Skeletal muscle satellite cell (primary cell): ENCODE results near the gene CASP12. TPM values are rescaled to one million over a fixed set of nuclear protein-coding genes. Genes with fewer than 3 reads are reported as not detected.
"Not testable (repeated sequence)": the region's sequence is repeated elsewhere in the genome, so short reads cannot be mapped to it uniquely, and the experiment has no call there.

ENCODE experiments used
- H3K27me3 ChIP-seq: 2 replicates; pipeline ENCODE4 v1.7.0; 2013; ENCODE audit warnings: low read length; ENCODE audit not compliant: control insufficient read depth, insufficient read depth
- H3K36me3 ChIP-seq: 2 replicates; pipeline ENCODE4 v1.7.0; 2013; ENCODE audit warnings: mild to moderate bottlenecking, control low read depth, low read length; ENCODE audit not compliant: insufficient read depth
- H3K4me1 ChIP-seq: 2 replicates; pipeline ENCODE4 v1.7.0; 2013; ENCODE audit warnings: low read length; ENCODE audit not compliant: control insufficient read depth, insufficient read depth
- H3K4me2 ChIP-seq: 2 replicates; pipeline ENCODE4 v1.7.0; 2013; ENCODE audit warnings: mild to moderate bottlenecking, low read length
- H3K4me3 ChIP-seq: 2 replicates; pipeline ENCODE4 v1.7.0; 2013; ENCODE audit warnings: low read length
- H3K9ac ChIP-seq: 2 replicates; pipeline ENCODE4 v1.7.0; 2013; ENCODE audit warnings: mild to moderate bottlenecking, low read depth, low read length, moderate library complexity
- H3K9me3 ChIP-seq: replicated peaks from 2 replicates; pipeline ENCODE4 v1.7.0; 2013; ENCODE audit warnings: mild to moderate bottlenecking, control low read depth, low read length
- total RNA-seq: library from RNA; depleted of rRNA; stranded (reverse); fragments of >200 nt; gene quantifications from 2 replicates; pipeline ENCODE4 v1.2.3, GENCODE V29; 2012; rRNA removed

The CASP12 gene
- not detected in 2 replicates for total RNA-seq

DNA sequence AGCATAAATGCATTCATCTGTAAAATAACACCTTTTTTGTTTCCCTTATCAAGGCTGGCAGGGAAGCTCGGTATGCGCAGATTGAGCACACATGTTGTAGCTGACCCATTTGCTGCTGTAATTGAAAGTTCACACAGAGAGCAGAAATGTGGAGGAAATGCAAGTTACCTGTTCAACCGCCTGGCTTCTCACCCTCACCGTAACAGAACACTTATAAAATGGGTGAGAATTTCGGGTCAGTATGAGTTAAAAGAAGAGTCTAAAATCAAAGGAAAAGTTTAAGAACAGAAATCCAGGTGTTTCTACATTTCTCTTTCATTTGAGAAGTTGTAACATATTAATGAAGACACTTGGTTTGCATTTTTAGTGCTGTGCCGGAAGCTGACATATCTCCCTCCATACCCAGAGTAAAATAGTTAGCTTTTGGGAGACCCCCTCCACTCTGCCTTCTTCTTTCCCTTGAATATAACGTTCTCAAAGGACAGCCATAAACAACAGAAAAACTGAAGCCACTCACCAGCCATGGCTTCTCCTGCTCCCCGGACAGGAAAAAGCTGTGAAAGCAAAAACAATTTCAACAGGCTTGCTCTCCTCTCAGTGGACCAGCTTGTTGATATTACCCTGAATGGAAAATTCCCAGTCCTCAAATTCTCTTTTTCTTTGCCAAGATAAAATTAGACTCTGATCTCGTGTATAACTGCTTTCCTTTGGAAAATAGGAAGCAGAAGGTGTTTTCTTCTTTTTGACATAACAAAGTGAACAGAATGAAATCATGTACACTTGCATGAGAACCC is at the start of gene CASP12:
TSS of gene CASP12 (minus strand) at position 570 of the 794 bp plus-strand sequence.
- Histone ChIP-seq H3K4me3 (no peak within 1 kb of the TSS), H3K4me1 (peaks cover 8% of the 10 kb centered on the region), H3K9ac (no peak within 1 kb of the TSS)

DNA sequence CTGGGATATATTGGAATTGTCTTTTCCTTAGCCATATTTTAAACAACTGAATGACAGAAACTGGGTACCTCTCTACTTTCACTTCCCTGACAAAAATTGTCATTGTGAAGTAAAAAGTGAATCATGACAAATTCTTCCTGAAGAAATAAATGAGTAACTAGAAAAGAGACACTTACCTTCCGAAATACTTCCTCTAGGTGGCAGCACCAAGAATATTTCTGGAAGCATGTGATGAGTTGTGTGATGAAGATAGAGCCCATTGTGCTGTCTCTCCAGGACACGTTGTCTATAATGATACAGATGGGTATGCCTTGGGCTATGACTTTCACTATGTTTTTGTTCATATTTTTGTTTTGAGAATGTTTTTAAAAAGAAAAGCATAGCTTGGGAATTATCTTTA is 48.6 kb upstream of the CASP12 start:
- H3K4me3 ChIP-seq = no peak overlapping the region
- no peak overlapping the region for H3K9ac ChIP-seq
- H3K4me2 ChIP-seq = no peak overlapping the region
- no peaks in the 10 kb centered on the region for H3K4me1 ChIP-seq
- peaks cover 58% of the 10 kb centered on the region for H3K36me3 ChIP-seq
- H3K27me3 ChIP-seq = no peaks in the 10 kb centered on the region
- no peaks in the 10 kb centered on the region for H3K9me3 ChIP-seq

More for the DNA sequence above, at the start of gene CASP12:
- no peak within 1 kb of the TSS for H3K4me2 ChIP-seq
- H3K27me3 ChIP-seq = no peaks in the 10 kb centered on the region
- H3K36me3 ChIP-seq = no peaks in the 10 kb centered on the region
- H3K9me3 ChIP-seq = no peaks in the 10 kb centered on the region

DNA sequence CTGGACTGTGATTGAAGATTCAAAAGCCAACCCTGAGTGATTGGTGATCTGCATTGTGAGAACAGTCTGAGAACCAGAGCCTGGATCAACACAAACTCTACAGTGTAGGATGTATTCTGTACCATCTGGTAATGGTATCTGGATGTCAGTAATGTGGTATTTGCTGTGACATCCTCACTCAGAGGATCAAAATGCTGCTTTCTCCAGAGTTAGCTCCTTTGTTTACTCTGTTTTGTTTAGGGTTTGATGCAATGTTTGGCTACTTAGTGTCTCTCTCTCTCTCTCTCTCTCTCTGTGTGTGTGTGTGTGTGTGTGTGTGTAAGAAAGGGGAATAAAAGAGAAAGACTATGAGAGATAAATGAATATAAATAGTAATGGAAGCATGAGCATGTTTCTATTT is 45.8 kb upstream of the CASP12 start:
- H3K9me3 ChIP-seq = no peaks in the 10 kb centered on the region
- H3K4me1 ChIP-seq = no peaks in the 10 kb centered on the region
- no peak overlapping the region for H3K9ac ChIP-seq
- no peak overlapping the region for H3K4me2 ChIP-seq
- peaks cover 35% of the 10 kb centered on the region for H3K36me3 ChIP-seq
- H3K27me3 ChIP-seq = no peaks in the 10 kb centered on the region
- no peak overlapping the region for H3K4me3 ChIP-seq

DNA sequence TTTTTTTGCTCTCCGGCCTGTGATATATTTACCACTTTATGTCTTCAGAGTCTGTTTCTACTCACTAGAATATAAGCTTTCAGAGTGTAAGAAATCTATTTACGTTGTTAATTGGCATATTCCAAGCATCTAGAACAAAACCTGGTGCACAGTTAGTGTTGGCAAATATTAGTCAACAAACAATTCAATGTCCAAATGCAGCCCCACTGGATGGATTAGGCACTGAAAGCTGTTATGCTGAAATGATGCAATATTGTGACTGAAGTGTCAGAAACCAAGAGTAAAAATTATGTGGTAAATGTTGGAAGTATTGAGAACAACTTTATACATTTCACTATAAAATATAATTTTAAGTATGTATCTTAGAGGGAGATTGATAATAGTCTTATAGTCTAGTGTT is 45.3 kb upstream of the CASP12 start:
- Histone ChIP-seq H3K9ac (no peak overlapping the region), H3K36me3 (peaks cover 29% of the 10 kb centered on the region), H3K27me3 (no peaks in the 10 kb centered on the region), H3K4me3 (no peak overlapping the region), H3K4me1 (no peaks in the 10 kb centered on the region), H3K9me3 (no peaks in the 10 kb centered on the region), H3K4me2 (no peak overlapping the region)

DNA sequence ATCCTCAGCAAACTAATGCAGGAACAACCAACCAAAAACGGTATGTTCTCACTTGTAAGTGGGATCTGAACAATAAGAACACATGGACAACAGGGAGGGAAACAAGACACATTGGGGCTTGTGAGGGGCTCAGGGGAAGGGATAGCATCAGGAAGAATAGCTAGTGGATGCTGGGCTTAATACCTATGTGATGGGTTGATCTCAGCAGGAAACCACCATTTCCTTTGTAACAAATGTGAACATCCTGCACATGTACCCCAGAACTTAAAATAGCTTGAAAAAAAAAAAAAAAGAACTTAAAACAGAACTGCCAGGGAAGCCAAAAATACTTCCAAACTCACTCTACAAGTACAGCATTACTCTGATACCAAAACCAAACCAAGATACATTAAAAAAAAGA is 36.3 kb upstream of the CASP12 start:
- Histone ChIP-seq H3K9ac (no peak overlapping the region), H3K4me2 (no peak overlapping the region), H3K36me3 (no peaks in the 10 kb centered on the region), H3K9me3 (no peaks in the 10 kb centered on the region), H3K27me3 (no peaks in the 10 kb centered on the region), H3K4me3 (no peak overlapping the region), H3K4me1 (no peaks in the 10 kb centered on the region)

DNA sequence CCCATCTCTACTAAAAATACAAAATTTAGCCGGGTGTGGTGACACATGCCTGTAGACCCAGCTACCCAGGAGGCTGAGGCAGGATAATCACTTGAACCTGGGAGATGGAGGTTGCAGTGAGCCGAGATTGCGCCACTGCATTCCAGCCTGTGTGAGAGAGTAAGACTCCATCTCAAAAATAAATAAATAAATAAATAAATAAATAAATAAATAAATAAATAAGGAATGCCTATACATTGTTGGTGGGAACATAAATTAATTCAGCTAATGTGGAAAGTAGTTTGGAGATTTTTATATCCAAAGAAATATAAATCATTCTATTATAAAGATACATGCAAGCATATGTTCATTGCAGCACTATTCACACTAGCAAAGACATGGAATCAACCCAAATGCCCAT is 35.8 kb upstream of the CASP12 start:
- H3K4me3 ChIP-seq = not testable (repeated sequence)

DNA sequence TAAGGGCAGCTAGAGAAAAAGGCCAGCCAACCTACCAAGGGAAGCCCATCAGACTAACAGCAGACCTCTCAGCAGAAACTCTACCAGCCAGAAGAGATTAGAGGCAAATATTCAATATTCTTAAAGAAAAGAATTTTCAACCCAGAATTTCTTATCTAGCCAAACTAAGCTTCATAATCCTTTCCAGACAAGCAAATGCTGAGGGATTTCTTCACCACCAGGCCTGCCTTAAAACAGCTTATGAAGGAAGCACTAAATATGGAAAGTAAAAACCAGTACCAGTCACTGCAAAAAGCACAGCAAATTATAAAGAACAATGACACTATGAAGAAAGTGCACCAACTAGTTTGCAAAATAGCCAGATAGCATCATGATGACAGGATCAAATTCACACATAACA is 30.6 kb upstream of the CASP12 start:
- Histone ChIP-seq H3K9me3 (no peaks in the 10 kb centered on the region), H3K27me3 (no peaks in the 10 kb centered on the region), H3K4me2 (no peak overlapping the region), H3K9ac (no peak overlapping the region), H3K4me1 (no peaks in the 10 kb centered on the region), H3K4me3 (no peak overlapping the region), H3K36me3 (no peaks in the 10 kb centered on the region)

More for the DNA sequence above, 35.8 kb upstream of the CASP12 start:
- H3K4me2 ChIP-seq, H3K36me3 ChIP-seq, H3K4me1 ChIP-seq, H3K9ac ChIP-seq, H3K27me3 ChIP-seq, H3K9me3 ChIP-seq: not testable (repeated sequence)

DNA sequence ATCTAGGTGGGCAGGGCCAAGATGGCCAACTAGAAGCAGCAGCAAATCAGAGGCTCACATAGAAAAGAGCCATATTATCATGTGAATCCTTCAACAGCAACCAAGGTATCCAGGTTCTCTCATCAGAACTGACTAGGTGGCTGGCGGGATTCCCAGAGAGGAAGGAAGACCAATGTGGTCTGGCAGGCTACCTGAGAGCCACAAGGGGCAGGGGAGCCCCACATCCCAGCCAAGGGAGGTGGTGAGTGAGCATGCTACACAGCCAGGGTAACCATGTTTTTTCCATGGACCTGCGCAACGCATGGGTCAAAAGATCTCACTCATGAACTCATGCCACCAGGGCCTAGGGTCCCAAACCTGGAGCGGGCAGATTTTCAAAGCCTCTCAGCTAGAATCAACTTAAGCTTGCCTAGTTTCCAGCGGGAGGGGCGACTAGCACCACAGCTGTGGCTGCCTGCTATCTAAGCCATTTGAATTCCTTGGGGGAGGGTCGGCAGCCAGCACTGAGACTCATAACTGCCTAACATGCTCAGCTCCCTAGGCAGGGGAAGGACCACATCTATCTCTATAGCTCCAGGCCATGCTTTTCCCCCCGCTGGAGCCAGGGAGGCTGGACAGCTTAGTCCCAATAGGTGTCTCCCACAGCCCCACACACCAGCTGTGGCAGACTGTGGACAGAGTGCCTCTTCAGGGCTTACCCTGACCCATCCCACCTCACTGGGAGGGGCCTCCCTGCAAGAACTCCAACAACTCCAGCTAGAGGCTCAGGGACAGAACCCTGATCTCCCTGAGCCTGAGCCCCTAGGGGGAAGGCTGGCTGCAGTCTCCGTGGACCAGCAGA is 28.7 kb upstream of the CASP12 start:
- no peaks in the 10 kb centered on the region for H3K27me3 ChIP-seq
- H3K36me3 ChIP-seq = no peaks in the 10 kb centered on the region
- no peaks in the 10 kb centered on the region for H3K9me3 ChIP-seq
- H3K4me3 ChIP-seq = no peak overlapping the region
- no peaks in the 10 kb centered on the region for H3K4me1 ChIP-seq
- no peak overlapping the region for H3K4me2 ChIP-seq
- H3K9ac ChIP-seq = no peak overlapping the region

DNA sequence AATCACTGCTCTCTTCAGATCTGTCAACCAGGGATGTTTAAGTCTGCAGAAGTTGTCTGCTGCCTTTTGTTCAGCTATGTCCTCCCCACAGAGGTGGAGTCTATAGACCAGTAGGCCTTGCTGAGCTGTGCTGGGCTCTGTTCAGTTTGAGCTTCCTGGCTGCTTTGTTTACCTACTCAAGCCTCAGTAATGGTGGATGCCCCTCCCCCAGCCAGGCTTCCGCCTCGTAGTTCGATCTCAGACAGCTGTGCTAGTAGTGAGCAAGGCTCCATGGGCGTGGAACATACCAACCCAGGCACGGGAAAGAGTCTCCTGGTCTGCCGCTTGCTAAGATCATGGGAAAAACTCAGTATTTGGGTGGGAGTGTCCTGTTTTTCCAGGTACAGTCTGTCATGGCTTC is 27.6 kb upstream of the CASP12 start:
- Histone ChIP-seq H3K4me1 (no peaks in the 10 kb centered on the region), H3K9me3 (no peaks in the 10 kb centered on the region), H3K4me3 (no peak overlapping the region), H3K27me3 (no peaks in the 10 kb centered on the region), H3K9ac (no peak overlapping the region), H3K4me2 (no peak overlapping the region), H3K36me3 (no peaks in the 10 kb centered on the region)

DNA sequence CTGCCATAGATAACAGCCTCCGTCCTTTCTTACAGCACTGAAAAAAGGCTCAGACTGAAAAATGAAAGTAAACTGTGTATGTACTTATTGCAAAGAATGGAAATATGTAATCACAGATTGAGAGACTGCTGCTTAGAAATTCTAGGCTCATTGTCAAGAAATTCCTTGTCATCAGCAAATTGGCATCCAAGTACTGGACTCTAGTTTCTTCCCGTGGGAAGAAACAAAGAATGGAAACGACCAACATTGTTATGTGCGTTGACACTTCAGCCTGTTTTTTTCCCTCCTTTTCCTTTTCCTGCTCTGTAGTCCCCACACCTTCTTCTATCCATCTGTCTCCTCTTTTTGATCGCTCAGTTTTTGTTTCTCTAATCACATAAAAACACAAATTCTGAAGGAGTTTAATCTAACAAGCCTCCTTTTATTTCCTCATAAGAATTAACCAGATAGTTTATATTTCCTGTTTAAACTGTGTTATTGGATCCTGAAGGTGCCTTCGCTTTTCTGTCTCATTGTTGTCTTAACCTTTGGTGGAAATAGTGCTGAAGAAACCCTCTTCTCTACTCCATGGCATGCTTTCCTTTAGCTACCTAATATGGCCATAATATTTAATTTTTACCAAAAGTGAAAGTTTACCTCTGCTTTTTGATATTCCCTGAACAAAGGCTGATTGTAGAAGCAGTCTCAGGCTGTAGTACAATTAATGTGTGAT is 20.0 kb upstream of the CASP12 start:
- Histone ChIP-seq H3K4me2 (peak overlapping the region; percentile 73), H3K9me3 (no peaks in the 10 kb centered on the region), H3K9ac (peak overlapping the region; percentile 44), H3K27me3 (no peaks in the 10 kb centered on the region), H3K36me3 (no peaks in the 10 kb centered on the region), H3K4me3 (peak overlapping the region; percentile 56), H3K4me1 (peaks cover 14% of the 10 kb centered on the region)
